Nephron (organoid): Measurements from ENCODE around the gene PLIN5.

Experiments used
- H3K27ac Mint-ChIP-seq, 3 experiments: 2 replicates each; pipeline ENCODE4 v1.8.0; 2020; ENCODE audit warnings: mixed read lengths in 3 of 3, mild to moderate bottlenecking in 2 of 3, moderate library complexity in 1 of 3
- H3K27me3 Mint-ChIP-seq: 2 replicates; pipeline ENCODE4 v1.8.0; 2021; ENCODE audit warnings: low read depth, mild to moderate bottlenecking, moderate library complexity, mixed read lengths
- H3K36me3 Mint-ChIP-seq: 2 replicates; pipeline ENCODE4 v1.8.0; 2020; ENCODE audit warnings: low read depth, mixed read lengths
- H3K4me1 Mint-ChIP-seq: 2 replicates; pipeline ENCODE4 v1.8.0; 2020; ENCODE audit warnings: mixed read lengths
- H3K4me3 Mint-ChIP-seq, 3 experiments: 2 replicates each; pipeline ENCODE4 v1.8.0; 2020; ENCODE audit warnings: mild to moderate bottlenecking in 3 of 3, mixed read lengths in 3 of 3, moderate library complexity in 2 of 3
- H3K9me3 Mint-ChIP-seq: 2 replicates; pipeline ENCODE4 v1.8.0; 2020; ENCODE audit warnings: mixed read lengths
- TF ChIP-seq, protein P1 (sequence below), 3 experiments: fragments of 200-600 bp; sonication (generic); IDR thresholded peaks; one replicate each; pipeline ENCODE4 v1.5.0; 2021; ENCODE audit warnings: antibody characterized with exemption in 3 of 3; ENCODE audit not compliant: unreplicated experiment in 3 of 3

The PLIN5 gene

DNA sequence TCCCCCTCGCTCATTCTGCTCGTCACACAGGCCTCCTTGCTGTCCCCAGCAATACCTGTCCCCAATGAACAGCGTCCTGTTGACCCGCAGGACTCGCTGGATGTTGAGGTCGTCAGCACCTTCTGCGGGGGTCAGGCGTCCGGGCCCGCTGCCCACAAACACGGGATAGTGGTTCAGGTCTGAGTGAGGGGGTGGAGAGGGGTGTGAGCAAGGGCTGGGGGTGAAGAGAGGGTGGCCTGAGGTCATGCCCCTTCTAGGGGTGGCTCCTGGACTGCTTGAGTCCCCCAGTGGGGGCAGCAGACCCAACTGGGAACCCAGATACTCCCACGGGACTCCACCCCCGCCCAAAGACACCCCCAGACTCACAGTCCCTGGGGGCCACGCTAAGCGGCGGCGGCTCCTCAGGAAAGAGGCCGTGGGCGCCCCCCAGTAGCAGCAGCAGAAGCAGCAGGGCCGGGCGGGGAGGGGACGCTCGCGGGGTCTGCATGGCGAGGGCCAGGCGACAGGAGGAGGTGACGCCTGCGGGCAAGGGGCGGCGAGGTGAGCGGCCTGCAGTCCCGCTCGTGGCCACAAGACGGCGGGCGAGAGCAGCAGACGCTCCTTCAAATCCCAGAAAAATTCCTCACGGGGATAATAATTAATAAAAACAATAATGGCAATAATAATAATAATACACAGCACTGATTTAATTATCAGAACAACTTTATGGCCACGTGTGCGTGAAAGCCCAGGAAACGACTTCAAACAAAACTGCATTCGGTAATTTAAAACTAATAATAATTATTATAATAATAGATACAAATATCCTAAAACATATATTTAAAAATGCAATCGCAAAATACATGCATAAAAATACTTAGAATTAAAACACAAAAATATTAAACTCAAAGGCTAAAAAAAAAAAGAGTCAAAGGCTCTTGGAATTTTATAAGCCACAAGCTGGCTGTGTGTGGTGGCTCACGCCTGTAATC, 23.2 kb upstream of the PLIN5 start:
- Mint-ChIP-seq H3K36me3 (peaks cover 17% of the 10 kb centered on the region), H3K9me3 (no peaks in the 10 kb centered on the region), H3K27me3 (peaks cover 8% of the 10 kb centered on the region), H3K27ac (no peak overlapping the region), H3K4me1 (no peaks in the 10 kb centered on the region), H3K4me3 (no peak overlapping the region)
- TF ChIP-seq, protein P1, sequence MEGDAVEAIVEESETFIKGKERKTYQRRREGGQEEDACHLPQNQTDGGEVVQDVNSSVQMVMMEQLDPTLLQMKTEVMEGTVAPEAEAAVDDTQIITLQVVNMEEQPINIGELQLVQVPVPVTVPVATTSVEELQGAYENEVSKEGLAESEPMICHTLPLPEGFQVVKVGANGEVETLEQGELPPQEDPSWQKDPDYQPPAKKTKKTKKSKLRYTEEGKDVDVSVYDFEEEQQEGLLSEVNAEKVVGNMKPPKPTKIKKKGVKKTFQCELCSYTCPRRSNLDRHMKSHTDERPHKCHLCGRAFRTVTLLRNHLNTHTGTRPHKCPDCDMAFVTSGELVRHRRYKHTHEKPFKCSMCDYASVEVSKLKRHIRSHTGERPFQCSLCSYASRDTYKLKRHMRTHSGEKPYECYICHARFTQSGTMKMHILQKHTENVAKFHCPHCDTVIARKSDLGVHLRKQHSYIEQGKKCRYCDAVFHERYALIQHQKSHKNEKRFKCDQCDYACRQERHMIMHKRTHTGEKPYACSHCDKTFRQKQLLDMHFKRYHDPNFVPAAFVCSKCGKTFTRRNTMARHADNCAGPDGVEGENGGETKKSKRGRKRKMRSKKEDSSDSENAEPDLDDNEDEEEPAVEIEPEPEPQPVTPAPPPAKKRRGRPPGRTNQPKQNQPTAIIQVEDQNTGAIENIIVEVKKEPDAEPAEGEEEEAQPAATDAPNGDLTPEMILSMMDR (IDR thresholded peaks at IDR 0.05; ENCODE audit: unreplicated experiment in 3 of 3) = peak; percentile 100

DNA sequence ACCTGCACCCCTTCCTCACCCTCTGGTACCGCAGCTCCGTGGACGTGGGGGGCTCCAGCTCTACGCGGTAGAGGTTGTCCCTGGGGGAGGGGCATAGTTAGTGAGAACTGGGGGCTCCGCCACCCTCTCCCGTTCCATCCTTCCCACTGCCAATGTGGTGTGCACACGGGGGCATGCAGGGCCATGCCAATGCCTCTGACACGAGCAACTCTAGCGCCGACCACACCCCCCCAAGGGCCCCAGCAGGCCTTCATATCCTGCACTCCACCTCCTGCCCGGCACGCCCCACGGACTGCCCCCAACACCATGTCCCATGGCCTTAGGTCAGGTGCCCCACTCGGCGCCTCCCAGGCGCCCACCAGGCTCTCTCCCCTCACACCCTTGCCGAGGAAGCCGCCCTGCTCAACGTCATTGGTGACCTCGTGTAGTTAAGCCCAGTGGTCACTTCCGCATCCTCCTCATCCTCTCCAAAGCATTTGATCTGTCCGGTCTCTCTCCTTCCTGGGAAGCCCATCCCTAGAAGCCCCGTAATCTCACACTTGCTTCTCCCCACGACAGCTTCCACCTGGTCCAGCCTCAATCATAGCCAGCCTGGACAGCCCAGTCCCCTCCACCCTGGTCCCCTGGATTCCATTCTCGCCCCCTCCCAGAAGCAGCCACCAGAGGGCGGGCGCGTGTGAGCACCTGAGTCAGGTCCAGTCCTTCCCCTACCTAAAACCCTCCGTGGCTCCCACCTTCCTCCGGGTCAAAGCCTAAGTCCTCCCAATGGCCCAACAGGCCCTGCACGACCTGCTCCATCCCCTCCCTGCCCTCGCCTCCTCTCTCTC, 22.3 kb upstream of the PLIN5 start:
- TF ChIP-seq, protein P1 (IDR thresholded peaks at IDR 0.05; ENCODE audit: unreplicated experiment in 3 of 3) = no peak
- no peaks in the 10 kb centered on the region for H3K4me1 Mint-ChIP-seq
- peaks cover 23% of the 10 kb centered on the region for H3K36me3 Mint-ChIP-seq
- no peak overlapping the region for H3K27ac Mint-ChIP-seq
- H3K27me3 Mint-ChIP-seq = peaks cover 8% of the 10 kb centered on the region
- no peaks in the 10 kb centered on the region for H3K9me3 Mint-ChIP-seq
- no peak overlapping the region for H3K4me3 Mint-ChIP-seq

DNA sequence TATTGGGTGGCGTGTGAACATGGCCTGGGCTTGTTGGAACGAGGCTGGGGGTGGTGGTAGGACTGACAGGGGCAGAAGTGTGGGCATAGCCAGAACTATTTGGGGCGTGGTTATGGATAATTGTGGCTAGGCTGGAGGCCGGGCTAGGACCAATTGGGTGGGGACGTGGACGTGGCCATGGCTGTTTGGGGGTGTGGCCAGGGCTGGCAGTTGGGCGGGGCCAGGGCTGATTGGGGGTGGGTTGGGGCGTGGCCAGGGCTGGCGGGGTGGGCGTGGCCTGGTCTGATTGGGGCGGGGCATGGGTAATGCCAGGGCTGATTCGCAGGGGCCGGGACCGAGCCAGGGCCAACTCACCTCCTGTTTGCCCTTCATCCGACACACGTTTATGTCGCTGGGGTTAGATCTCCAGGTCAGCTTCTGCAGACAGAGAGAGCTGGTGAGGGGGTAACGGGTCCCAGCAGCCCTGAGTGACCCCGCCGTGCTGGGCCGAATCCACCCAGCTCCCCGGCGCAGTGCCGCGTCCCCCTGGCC, 21.6 kb upstream of the PLIN5 start:
- peaks cover 26% of the 10 kb centered on the region for H3K36me3 Mint-ChIP-seq
- no peaks in the 10 kb centered on the region for H3K9me3 Mint-ChIP-seq
- no peak overlapping the region for H3K4me3 Mint-ChIP-seq
- no peak overlapping the region for H3K27ac Mint-ChIP-seq
- TF ChIP-seq, protein P1 (IDR thresholded peaks at IDR 0.05; ENCODE audit: unreplicated experiment in 3 of 3) = no peak
- peaks cover 8% of the 10 kb centered on the region for H3K27me3 Mint-ChIP-seq
- H3K4me1 Mint-ChIP-seq = no peaks in the 10 kb centered on the region

DNA sequence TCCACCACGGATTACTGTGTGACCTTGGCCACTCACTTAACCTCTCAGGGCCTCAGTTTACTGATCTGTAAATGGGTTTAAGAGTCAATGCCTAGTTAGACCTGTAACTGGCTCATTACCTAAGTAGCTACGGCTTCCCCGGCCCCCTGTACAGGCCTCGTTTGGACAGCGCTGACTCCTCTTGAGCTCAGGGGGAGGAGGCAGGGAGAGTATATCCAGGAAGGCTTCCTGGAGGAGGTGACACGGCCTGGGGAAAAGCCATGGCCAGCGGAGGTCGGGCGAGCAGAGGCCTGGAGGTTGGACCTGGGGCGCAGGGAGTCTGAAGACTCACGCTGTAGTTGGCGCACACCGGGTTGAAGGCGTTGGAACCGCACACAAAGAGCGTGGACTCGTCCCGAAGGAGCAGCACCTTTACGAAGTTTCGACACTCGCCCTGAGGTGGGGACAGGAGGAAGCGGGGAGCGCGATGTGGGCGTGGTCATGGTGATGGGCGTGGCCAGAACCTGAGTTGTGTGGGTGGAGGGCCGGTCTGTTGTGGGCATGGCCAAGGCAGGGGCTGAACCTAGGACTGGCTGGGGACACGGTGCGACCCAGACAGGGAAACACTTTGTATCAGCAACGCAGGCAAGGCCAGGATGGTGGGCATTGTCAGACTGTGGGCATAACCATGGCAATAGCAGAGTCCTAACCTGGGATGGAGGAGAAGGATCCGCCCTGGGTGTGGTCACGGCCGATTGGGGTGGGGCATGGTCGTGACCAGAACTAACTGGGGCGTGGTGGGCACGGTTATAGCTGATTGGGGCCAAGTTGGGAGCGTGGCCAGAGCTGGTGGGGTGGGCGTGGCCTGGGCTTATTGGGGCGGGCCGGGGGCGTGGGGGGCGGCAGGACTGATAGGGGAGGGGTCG, 20.9 kb upstream of the PLIN5 start:
- H3K27me3 Mint-ChIP-seq = peaks cover 8% of the 10 kb centered on the region
- H3K4me3 Mint-ChIP-seq = no peak overlapping the region

DNA sequence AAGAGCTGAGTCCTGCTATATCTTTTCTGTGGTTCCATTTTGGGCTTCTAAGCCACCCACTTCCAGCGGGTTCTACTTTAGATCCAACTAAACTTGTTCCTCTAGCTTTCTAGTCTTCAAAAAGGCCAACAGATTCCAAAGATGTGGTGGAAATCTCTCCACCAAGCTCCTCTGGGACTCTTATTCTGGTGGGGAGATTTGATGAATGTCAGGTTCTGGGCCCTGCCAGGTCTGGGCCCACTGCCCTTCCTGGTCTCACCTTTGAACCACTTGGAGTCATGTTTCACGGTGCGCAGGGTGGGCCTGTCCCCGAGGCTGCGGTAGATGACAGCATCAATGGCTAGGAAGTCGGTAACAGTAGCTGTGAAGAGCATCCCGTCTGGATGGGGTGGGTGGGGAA, 19.7 kb upstream of the PLIN5 start:
- Mint-ChIP-seq H3K9me3 (no peaks in the 10 kb centered on the region), H3K27ac (no peak overlapping the region), H3K4me3 (no peak overlapping the region), H3K27me3 (peaks cover 8% of the 10 kb centered on the region), H3K36me3 (peaks cover 31% of the 10 kb centered on the region), H3K4me1 (no peaks in the 10 kb centered on the region)
- TF ChIP-seq, protein P1 (IDR thresholded peaks at IDR 0.05; ENCODE audit: unreplicated experiment in 3 of 3) = no peak

More for the DNA sequence above, 20.9 kb upstream of the PLIN5 start:
- peaks cover 27% of the 10 kb centered on the region for H3K36me3 Mint-ChIP-seq
- no peaks in the 10 kb centered on the region for H3K4me1 Mint-ChIP-seq
- H3K9me3 Mint-ChIP-seq = no peaks in the 10 kb centered on the region
- TF ChIP-seq, protein P1 (IDR thresholded peaks at IDR 0.05; ENCODE audit: unreplicated experiment in 3 of 3) = no peak
- no peak overlapping the region for H3K27ac Mint-ChIP-seq
